Progenitor cell of endocrine pancreas (in vitro differentiated cells): ENCODE data around the gene RBMS1. TPM values are rescaled to one million over a fixed set of nuclear protein-coding genes. Genes with fewer than 3 reads are reported as not detected.

Source experiments
- DNase-seq: peaks from one replicate; pipeline ENCODE4 v3.0.0; 2021; ENCODE audit warnings: low spot score; ENCODE audit not compliant: unreplicated experiment
- H3K27ac Mint-ChIP-seq: 2 replicates; pipeline ENCODE4 v1.8.0; 2021; ENCODE audit warnings: mild to moderate bottlenecking, moderate library complexity, mixed read lengths
- H3K27me3 Mint-ChIP-seq: 2 replicates; pipeline ENCODE4 v1.8.0; 2021; ENCODE audit warnings: mixed read lengths
- H3K36me3 Mint-ChIP-seq: 2 replicates; pipeline ENCODE4 v1.8.0; 2022; ENCODE audit warnings: mixed read lengths; ENCODE audit not compliant: insufficient read depth
- H3K4me1 Mint-ChIP-seq: 2 replicates; pipeline ENCODE4 v1.8.0; 2021; ENCODE audit warnings: low read depth, mixed read lengths
- H3K4me3 Mint-ChIP-seq: 2 replicates; pipeline ENCODE4 v1.8.0; 2021; ENCODE audit warnings: low read depth, mild to moderate bottlenecking, moderate library complexity, mixed read lengths
- H3K9me3 Mint-ChIP-seq: 2 replicates; pipeline ENCODE4 v1.8.0; 2021; ENCODE audit warnings: low read depth, mixed read lengths
- CTCF ChIP-seq: fragments of 200-600 bp; sonication (generic); IDR thresholded peaks from one replicate; pipeline ENCODE4 v1.5.0; 2021; ENCODE audit warnings: antibody characterized with exemption, mild to moderate bottlenecking; ENCODE audit not compliant: unreplicated experiment
- total RNA-seq: library from RNA; stranded (reverse); gene quantifications from 2 replicates; pipeline ENCODE4 v1.2.1, GENCODE V29; 2021

The RBMS1 gene
- total RNA-seq, 1 donor from 2014 or later: 59.8 TPM

DNA sequence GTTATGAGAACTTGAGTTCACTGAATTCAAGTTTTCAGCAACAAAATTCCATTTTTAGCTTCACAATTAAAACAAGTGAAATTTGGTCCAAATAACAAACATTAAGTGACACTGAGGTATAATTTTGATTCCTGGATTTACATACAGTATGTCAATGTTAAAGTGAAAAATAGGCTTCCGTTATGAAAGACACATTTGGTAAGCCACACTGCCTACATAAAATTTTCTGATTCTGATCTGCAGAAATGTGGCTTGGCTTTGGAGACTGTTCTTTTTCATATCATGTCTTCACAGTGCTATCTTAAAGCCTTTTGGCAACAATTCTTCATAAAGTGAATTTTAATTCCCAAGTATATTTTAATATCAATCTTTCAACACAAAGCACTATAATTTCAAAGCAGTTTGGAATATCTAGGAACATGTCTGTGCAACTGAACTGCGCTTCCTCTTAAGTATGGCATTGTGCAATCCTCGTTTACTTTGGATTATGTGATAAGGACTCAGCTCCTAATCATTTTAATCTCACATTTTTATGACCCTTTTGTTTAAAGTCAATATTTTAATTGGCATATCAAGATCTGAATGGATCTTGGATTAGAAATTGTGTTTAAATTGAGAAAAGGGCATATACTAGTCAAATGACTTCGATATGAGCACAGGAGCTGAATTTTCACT, 60.0 kb downstream of the RBMS1 start:
- Mint-ChIP-seq H3K36me3 (peaks cover 10% of the 10 kb centered on the region), H3K27ac (no peak overlapping the region)
- no peak for TF ChIP-seq CTCF

DNA sequence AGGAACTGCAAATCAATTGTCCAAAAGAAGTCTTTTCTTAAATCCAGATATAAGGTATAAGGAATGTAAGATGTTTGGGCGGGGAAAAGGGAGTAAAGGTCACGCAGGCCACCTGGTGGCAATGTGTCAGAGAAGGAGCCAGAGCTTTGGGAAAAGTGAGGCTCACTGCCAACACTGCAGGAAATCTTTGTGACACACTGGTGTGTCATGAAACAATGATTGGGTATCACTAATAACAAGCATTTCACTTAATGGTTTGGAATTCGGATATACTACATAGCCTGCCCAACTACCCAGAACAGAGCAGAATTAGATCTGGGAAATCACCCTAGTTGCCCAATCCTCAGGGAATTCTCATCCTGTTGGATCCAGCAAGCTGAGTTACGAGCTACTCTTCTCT, 61.0 kb downstream of the RBMS1 start:
- Mint-ChIP-seq H3K36me3 (peaks cover 5% of the 10 kb centered on the region), H3K27ac (peak overlapping the region; percentile 78), H3K4me3 (no peak overlapping the region), H3K4me1 (peaks cover 12% of the 10 kb centered on the region), H3K27me3 (no peaks in the 10 kb centered on the region), H3K9me3 (peaks cover 8% of the 10 kb centered on the region)
- peak; percentile 18 for TF ChIP-seq CTCF
- no peak for DNase-seq

More for the DNA sequence above, 60.0 kb downstream of the RBMS1 start:
- DNase-seq: no peak
- H3K27me3 Mint-ChIP-seq: no peaks in the 10 kb centered on the region
- H3K4me1 Mint-ChIP-seq: peaks cover 19% of the 10 kb centered on the region
- H3K9me3 Mint-ChIP-seq: peaks cover 10% of the 10 kb centered on the region
- H3K4me3 Mint-ChIP-seq: no peak overlapping the region

GRCh38 chr2:160431441-160431840, 62.2 kb downstream of the RBMS1 start:
- no peak overlapping the region for H3K27ac Mint-ChIP-seq
- DNase-seq: no peak
- H3K36me3 Mint-ChIP-seq: peaks cover 5% of the 10 kb centered on the region
- peaks cover 14% of the 10 kb centered on the region for H3K4me1 Mint-ChIP-seq
- no peaks in the 10 kb centered on the region for H3K27me3 Mint-ChIP-seq
- H3K4me3 Mint-ChIP-seq: no peak overlapping the region
- no peak for TF ChIP-seq CTCF
- H3K9me3 Mint-ChIP-seq: peaks cover 8% of the 10 kb centered on the region

GRCh38 chr2:160430001-160430344, 63.6 kb downstream of the RBMS1 start:
- Mint-ChIP-seq H3K27ac (peak overlapping the region; percentile 79), H3K36me3 (peaks cover 5% of the 10 kb centered on the region), H3K27me3 (no peaks in the 10 kb centered on the region), H3K4me3 (no peak overlapping the region), H3K9me3 (peaks cover 8% of the 10 kb centered on the region), H3K4me1 (peaks cover 14% of the 10 kb centered on the region)
- no peak for TF ChIP-seq CTCF
- no peak for DNase-seq

DNA sequence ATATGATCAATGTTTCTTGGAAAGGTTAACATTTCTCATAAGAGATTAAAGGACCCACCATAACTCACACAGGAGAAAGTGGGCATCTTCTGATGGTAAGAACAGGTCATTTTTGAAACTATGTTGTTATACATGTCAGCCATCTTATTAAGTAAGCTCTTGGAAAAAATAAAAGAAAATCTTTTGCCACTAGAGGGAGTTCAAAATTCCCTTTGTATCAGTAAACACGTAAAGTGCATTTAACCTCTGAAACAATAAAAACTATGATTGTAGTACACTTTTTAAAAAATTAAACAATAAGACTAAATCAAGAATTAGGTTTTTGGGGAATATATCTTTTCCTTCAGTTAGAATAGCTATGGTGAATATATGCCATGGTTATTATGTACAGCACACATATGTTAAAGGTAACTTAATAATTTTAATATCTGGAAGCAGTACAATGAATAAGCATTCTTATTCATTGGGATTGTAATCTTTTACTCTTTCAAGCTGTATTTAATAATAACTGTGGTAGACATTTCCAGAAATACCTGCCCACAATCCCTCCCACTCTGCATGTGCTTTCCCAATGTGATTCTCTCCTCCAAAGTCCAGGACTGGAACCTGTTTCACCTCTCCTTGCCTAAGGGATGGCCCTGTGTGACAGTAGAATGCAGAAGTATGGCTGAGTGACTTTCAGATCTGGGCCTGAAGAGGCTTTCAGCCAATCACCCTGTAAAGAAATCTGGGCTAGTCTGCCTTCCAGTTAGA, 64.2 kb downstream of the RBMS1 start:
- Mint-ChIP-seq H3K4me3 (no peak overlapping the region), H3K27ac (peak overlapping the region; percentile 79), H3K27me3 (no peaks in the 10 kb centered on the region), H3K9me3 (peaks cover 8% of the 10 kb centered on the region), H3K4me1 (peaks cover 11% of the 10 kb centered on the region), H3K36me3 (peaks cover 5% of the 10 kb centered on the region)
- DNase-seq: no peak
- peak; percentile 68 for TF ChIP-seq CTCF
